ENCODE data around the gene TAOK1. TPM values are rescaled to one million over a fixed set of nuclear protein-coding genes. Genes with fewer than 3 reads are reported as not detected.

The TAOK1 gene
- total RNA-seq, 1 donor from 2014 or later = 42.2 TPM

DNA sequence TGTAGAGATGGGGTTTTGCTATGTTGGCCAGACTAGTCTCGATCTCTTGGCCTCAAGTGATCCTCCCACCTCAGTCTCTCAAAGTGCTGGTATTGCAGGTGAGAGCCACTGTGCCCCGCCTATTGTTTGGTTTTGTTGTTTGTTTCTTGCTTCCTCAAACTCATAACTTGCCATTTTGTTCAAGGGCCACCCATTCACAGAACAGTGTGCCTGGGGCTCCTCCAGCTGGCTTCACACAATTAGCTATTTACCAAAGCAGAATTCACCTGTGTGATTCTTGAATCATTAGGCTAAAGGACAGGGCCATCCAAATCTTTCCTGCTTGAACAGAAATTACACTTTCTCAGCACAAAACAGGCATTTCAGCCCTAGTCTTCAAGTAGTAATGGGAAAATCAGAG is 169.5 kb downstream of the TAOK1 start:
- H3K27me3 ChIP-seq = no peaks in the 10 kb centered on the region
- no peaks in the 10 kb centered on the region for H3K9me3 ChIP-seq
- intact Hi-C loops (cut with DNase I) = no loop called here
- no peak overlapping the region for H3K4me3 ChIP-seq
- no peak overlapping the region for H3K27ac ChIP-seq
- H3K36me3 ChIP-seq = peaks cover 0 to 8% of the 10 kb centered on the region in 2 donors
- H3K4me1 ChIP-seq = no peaks in the 10 kb centered on the region
- TF ChIP-seq POLR2AphosphoS5 (IDR thresholded peaks at IDR 0.05; ENCODE audit: insufficient read depth in 1 of 2, low read depth in 1 of 2) (no peak), POLR2A (IDR thresholded peaks at IDR 0.05) (no peak)
- TF ChIP-seq, protein P1, sequence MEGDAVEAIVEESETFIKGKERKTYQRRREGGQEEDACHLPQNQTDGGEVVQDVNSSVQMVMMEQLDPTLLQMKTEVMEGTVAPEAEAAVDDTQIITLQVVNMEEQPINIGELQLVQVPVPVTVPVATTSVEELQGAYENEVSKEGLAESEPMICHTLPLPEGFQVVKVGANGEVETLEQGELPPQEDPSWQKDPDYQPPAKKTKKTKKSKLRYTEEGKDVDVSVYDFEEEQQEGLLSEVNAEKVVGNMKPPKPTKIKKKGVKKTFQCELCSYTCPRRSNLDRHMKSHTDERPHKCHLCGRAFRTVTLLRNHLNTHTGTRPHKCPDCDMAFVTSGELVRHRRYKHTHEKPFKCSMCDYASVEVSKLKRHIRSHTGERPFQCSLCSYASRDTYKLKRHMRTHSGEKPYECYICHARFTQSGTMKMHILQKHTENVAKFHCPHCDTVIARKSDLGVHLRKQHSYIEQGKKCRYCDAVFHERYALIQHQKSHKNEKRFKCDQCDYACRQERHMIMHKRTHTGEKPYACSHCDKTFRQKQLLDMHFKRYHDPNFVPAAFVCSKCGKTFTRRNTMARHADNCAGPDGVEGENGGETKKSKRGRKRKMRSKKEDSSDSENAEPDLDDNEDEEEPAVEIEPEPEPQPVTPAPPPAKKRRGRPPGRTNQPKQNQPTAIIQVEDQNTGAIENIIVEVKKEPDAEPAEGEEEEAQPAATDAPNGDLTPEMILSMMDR (IDR thresholded peaks at IDR 0.05) = no peak
- no peak for DNase-seq (ENCODE audit: extremely low spot score in 2 of 2)

DNA sequence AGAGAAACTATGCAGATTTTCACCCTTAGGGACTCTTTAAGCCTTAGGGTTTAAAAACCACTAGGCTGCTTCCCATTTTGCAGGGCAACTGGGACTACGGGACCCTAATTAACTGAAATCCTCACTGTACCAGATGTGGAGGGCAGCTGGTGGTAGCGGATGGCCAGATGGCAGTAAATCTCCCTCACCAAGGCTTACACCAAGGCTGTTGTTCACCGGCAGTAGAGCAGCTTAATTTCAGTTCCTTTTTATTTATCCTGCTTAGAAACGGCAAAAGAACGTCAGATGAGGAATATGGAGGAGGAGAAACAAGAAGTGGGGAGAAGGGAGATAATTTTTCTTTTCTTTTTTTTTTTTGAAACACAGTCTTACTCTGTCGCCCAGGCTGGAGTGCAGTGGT is 170.2 kb downstream of the TAOK1 start:
- Histone ChIP-seq H3K27ac (no peak overlapping the region), H3K27me3 (no peaks in the 10 kb centered on the region), H3K9me3 (no peaks in the 10 kb centered on the region), H3K4me1 (peaks cover under 1% of the 10 kb centered on the region), H3K4me3 (no peak overlapping the region), H3K36me3 (peaks cover 0 to 8% of the 10 kb centered on the region in 2 donors)
- TF ChIP-seq, protein P1 (IDR thresholded peaks at IDR 0.05) = no peak
- TF ChIP-seq POLR2A (IDR thresholded peaks at IDR 0.05) (no peak), POLR2AphosphoS5 (IDR thresholded peaks at IDR 0.05; ENCODE audit: insufficient read depth in 1 of 2, low read depth in 1 of 2) (no peak)
- intact Hi-C loops (cut with DNase I) = no loop called here
- no peak for DNase-seq (ENCODE audit: extremely low spot score in 2 of 2)

DNA sequence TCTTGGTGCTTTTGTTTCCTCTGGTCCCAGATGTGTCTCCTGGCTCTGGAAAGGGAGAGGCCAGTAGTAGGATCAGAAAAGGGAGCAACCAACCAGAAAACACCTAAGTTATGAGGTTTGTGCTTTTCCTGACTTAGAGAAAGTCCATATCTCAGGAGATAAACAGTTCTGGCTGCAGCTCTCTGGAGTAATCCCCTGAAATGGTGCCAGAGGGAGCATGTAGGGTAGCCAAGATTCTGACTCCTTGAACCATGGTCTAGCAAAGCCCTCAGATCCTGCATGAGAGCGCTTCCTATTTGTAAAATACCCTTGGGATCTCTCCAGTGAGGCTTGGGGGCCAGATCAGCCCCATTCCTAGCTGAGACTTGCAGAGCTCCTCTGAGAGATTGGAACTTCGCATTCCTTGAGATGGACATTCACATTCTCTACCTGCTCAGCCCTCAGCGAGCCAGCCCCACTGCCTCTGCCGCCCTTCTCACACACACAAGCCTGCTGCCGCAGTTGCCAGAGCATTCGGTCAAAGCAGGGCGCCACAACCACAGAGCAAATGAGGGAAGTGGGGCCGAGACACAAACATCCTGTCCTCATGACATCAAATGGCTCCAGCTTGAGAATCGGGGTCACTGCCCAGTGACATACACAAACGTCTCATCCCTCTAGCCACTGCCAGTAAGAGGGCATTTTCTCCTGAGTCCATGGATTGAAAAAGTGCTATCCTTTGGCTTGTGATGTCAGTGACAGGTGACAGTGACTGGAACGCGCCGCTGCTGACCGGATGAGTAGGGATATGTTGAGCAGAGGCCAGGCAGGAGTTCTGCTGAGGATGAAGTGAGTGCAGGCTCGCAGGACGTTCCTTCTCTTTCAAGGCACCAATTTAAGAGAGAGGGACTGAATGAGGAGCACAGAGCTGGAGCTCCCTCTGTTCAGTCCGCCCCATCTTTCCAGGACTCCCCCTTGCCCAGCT is 171.7 kb downstream of the TAOK1 start:
- peaks cover 11% of the 10 kb centered on the region for H3K4me1 ChIP-seq
- no peak overlapping the region for H3K27ac ChIP-seq
- no peaks in the 10 kb centered on the region for H3K27me3 ChIP-seq
- H3K4me3 ChIP-seq = no peak overlapping the region
- H3K36me3 ChIP-seq = peaks cover 0 to 8% of the 10 kb centered on the region in 2 donors
- H3K9me3 ChIP-seq = no peaks in the 10 kb centered on the region
- no peak for TF ChIP-seq POLR2A (IDR thresholded peaks at IDR 0.05)
- no peak for TF ChIP-seq POLR2AphosphoS5 (IDR thresholded peaks at IDR 0.05; ENCODE audit: insufficient read depth in 1 of 2, low read depth in 1 of 2)
- TF ChIP-seq, protein P1 (IDR thresholded peaks at IDR 0.05) = no peak
- intact Hi-C loops (cut with DNase I) = no loop called here
- no peak for DNase-seq (ENCODE audit: extremely low spot score in 2 of 2)

DNA sequence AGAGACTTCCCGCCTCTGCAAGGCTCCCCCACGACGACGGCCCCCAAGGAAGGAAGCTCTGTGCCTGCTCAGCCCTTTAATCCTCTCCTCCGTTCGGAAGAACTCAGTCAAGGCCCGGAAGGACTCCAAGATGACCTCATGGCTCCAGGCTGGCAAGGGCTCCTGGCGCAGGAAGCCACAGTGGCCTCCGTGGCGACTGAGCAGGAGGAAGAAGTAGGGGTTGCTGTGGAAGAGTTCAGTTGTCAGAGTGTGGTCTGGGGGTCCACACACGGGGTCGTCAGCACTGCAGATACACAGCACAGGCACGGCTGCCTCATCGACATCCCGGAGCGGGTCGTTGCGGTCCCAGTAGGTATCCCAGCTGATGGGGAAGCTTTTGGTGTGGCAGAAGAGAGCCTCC is 172.5 kb downstream of the TAOK1 start:
- Histone ChIP-seq H3K4me3 (no peak overlapping the region), H3K36me3 (peaks cover 0 to 8% of the 10 kb centered on the region in 2 donors), H3K27me3 (no peaks in the 10 kb centered on the region), H3K9me3 (no peaks in the 10 kb centered on the region), H3K4me1 (peaks cover 11% of the 10 kb centered on the region), H3K27ac (no peak overlapping the region)
- intact Hi-C loops (cut with DNase I) = no loop called here
- DNase-seq (ENCODE audit: extremely low spot score in 2 of 2) = no peak
- no peak for TF ChIP-seq POLR2A (IDR thresholded peaks at IDR 0.05)
- TF ChIP-seq, protein P1 (IDR thresholded peaks at IDR 0.05) = no peak
- no peak for TF ChIP-seq POLR2AphosphoS5 (IDR thresholded peaks at IDR 0.05; ENCODE audit: insufficient read depth in 1 of 2, low read depth in 1 of 2)

DNA sequence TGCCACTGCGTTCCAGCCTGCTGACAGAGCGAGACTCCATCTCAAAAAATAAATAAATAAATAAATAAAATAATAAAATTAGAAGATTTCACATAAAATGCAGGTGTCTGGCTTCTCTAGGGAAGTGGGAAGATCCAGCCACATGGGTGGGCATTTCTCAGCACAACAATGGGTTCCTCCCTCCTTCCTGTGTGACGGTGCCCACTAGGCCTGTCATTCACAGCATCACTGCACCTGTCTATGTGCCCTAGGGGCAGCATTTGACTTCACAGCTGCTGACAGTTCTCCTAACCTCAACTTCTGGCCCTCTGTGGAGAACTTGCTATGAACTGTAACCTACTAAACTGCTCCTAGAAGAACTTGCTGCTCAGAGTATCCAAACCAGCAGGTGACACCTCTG is 173.7 kb downstream of the TAOK1 start:
- DNase-seq (ENCODE audit: extremely low spot score in 2 of 2) = no peak
- H3K4me1 ChIP-seq = peaks cover 11% of the 10 kb centered on the region
- H3K36me3 ChIP-seq = peaks cover 0 to 8% of the 10 kb centered on the region in 2 donors
- no peak for TF ChIP-seq POLR2AphosphoS5 (IDR thresholded peaks at IDR 0.05; ENCODE audit: insufficient read depth in 1 of 2, low read depth in 1 of 2)
- TF ChIP-seq POLR2A (IDR thresholded peaks at IDR 0.05) = no peak
- TF ChIP-seq, protein P1 (IDR thresholded peaks at IDR 0.05) = no peak
- intact Hi-C loops (cut with DNase I) = no loop called here
- H3K9me3 ChIP-seq = no peaks in the 10 kb centered on the region
- H3K27ac ChIP-seq = no peak overlapping the region
- H3K4me3 ChIP-seq = no peak overlapping the region
- H3K27me3 ChIP-seq = no peaks in the 10 kb centered on the region
